Measurements from ENCODE around the gene RAB33B. TPM values are rescaled to one million over a fixed set of nuclear protein-coding genes. Genes with fewer than 3 reads are reported as not detected.

RAB33B gene
- polyA plus RNA-seq, 3 donors: 5.8 to 8.1 (median 6.0) TPM

DNA sequence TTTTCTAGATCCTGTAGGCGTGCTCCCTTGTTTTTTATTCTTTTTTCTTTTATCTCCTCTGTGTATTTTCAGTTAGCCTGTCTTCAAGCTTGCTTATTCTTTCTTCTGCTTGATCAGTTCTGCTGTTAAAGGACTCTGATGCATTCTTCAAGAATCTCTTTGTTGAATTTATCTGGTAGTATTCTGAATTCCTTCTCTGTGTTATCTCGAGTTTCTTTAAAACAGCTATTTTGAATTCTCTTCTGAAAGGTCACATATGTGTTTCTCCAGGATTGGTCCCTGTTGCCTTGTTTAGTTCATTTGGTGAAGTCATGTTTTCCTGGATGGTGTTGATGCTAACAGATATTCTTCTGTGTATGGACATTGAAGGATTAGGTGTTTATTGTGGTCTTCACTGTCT, 15.3 kb downstream of the RAB33B start:
- Histone ChIP-seq H3K4me2 (replicated peaks; ENCODE audit: extremely low read depth, low read length, poor library complexity, severe bottlenecking) (no peak overlapping the region), H3K27ac (ENCODE audit: low read depth in 1 of 2, low read length in 2 of 2) (no peak overlapping the region), H3K4me1 (ENCODE audit: control insufficient read depth in 1 of 2, insufficient read depth in 2 of 2, low read length in 2 of 2) (no peaks in the 10 kb centered on the region), H3K9me3 (replicated peaks in 1 of 2; ENCODE audit: control insufficient read depth in 1 of 2, insufficient read depth in 1 of 2, low read length in 2 of 2) (peaks cover 0 to 9% of the 10 kb centered on the region in 2 donors), H3K27me3 (ENCODE audit: control insufficient read depth in 2 of 2, insufficient read depth in 2 of 2, low read length in 2 of 2) (no peaks in the 10 kb centered on the region), H3K79me2 (ENCODE audit: insufficient read depth, low read length) (peaks cover 83% of the 10 kb centered on the region), H3K36me3 (replicated peaks in 1 of 2; ENCODE audit: control insufficient read depth in 1 of 2, insufficient read depth in 2 of 2, low read length in 2 of 2) (peaks cover 15 to 19% of the 10 kb centered on the region in 2 donors), H3K9ac (ENCODE audit: insufficient read depth, low read length, poor library complexity, severe bottlenecking) (no peak overlapping the region), H4K20me1 (ENCODE audit: insufficient read depth, low read length) (peaks cover 74% of the 10 kb centered on the region), H2AFZ (ENCODE audit: insufficient read depth, low read depth, low read length, poor library complexity, severe bottlenecking) (no peak overlapping the region), H3K4me3 (replicated peaks in 1 of 3; ENCODE audit: low read depth in 2 of 3, low read length in 3 of 3) (no peak overlapping the region)
- TF ChIP-seq, protein P1, sequence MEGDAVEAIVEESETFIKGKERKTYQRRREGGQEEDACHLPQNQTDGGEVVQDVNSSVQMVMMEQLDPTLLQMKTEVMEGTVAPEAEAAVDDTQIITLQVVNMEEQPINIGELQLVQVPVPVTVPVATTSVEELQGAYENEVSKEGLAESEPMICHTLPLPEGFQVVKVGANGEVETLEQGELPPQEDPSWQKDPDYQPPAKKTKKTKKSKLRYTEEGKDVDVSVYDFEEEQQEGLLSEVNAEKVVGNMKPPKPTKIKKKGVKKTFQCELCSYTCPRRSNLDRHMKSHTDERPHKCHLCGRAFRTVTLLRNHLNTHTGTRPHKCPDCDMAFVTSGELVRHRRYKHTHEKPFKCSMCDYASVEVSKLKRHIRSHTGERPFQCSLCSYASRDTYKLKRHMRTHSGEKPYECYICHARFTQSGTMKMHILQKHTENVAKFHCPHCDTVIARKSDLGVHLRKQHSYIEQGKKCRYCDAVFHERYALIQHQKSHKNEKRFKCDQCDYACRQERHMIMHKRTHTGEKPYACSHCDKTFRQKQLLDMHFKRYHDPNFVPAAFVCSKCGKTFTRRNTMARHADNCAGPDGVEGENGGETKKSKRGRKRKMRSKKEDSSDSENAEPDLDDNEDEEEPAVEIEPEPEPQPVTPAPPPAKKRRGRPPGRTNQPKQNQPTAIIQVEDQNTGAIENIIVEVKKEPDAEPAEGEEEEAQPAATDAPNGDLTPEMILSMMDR (IDR thresholded peaks at IDR 0.05): no peak
- Mint-ChIP-seq H3K9me3 (peaks cover 3 to 23% (median 15%) of the 10 kb centered on the region in 7 donors), H3K27ac (no peak overlapping the region), H3K4me3 (no peak overlapping the region), H3K27me3 (ENCODE audit: low read depth in 3 of 3) (no peaks in the 10 kb centered on the region), H3K4me1 (peaks cover 16% of the 10 kb centered on the region), H3K36me3 (peaks cover 23 to 47% of the 10 kb centered on the region in 2 donors)
- no peak for DNase-seq
- intact Hi-C loops (cut with micrococcal nuclease): no loop called here
- WGBS (ENCODE audit: insufficient coverage): no CpG with 5 or more reads among the region's 2 CpGs

DNA sequence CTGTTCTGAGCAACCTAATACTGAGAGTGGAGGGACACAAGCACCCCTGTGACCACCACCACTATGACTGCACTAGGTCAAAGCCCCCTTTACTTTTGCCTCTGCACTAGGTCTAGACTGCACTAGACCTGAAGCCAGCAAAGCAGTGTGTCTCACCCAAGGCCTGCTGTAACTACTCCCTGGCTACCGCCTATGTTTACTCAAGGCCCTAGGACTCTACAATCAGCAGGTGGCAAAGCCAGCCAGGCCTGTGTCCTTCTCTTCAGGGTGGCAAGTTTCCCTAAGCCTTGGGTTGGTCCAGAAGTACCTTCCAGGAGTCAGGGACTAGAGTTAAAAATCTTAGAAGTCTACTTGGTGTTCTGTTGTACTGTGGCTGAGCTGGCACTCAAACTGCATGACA, 15.9 kb downstream of the RAB33B start:
- H3K79me2 ChIP-seq (ENCODE audit: insufficient read depth, low read length): peaks cover 78% of the 10 kb centered on the region
- H3K27me3 Mint-ChIP-seq (ENCODE audit: low read depth in 3 of 3): no peaks in the 10 kb centered on the region
- intact Hi-C loops (cut with micrococcal nuclease): no loop called here
- no peaks in the 10 kb centered on the region for H3K27me3 ChIP-seq (ENCODE audit: control insufficient read depth in 2 of 2, insufficient read depth in 2 of 2, low read length in 2 of 2)
- no peak overlapping the region for H3K4me3 ChIP-seq (replicated peaks in 1 of 3; ENCODE audit: low read depth in 2 of 3, low read length in 3 of 3)
- H3K9me3 Mint-ChIP-seq: peaks cover 3 to 20% (median 15%) of the 10 kb centered on the region in 7 donors
- H3K36me3 ChIP-seq (replicated peaks in 1 of 2; ENCODE audit: control insufficient read depth in 1 of 2, insufficient read depth in 2 of 2, low read length in 2 of 2): peaks cover 19 to 25% of the 10 kb centered on the region in 2 donors
- no peaks in the 10 kb centered on the region for H3K4me1 ChIP-seq (ENCODE audit: control insufficient read depth in 1 of 2, insufficient read depth in 2 of 2, low read length in 2 of 2)
- H3K9me3 ChIP-seq (replicated peaks in 1 of 2; ENCODE audit: control insufficient read depth in 1 of 2, insufficient read depth in 1 of 2, low read length in 2 of 2): peaks cover 0 to 9% of the 10 kb centered on the region in 2 donors
- H4K20me1 ChIP-seq (ENCODE audit: insufficient read depth, low read length): peaks cover 74% of the 10 kb centered on the region
- H3K27ac Mint-ChIP-seq: peak overlapping the region in 3 of 7 donors; percentile 43 to 77 (median 58)
- H2AFZ ChIP-seq (ENCODE audit: insufficient read depth, low read depth, low read length, poor library complexity, severe bottlenecking): no peak overlapping the region
- H3K9ac ChIP-seq (ENCODE audit: insufficient read depth, low read length, poor library complexity, severe bottlenecking): no peak overlapping the region
- no peak for DNase-seq
- H3K4me3 Mint-ChIP-seq: no peak overlapping the region
- no peak overlapping the region for H3K4me2 ChIP-seq (replicated peaks; ENCODE audit: extremely low read depth, low read length, poor library complexity, severe bottlenecking)
- TF ChIP-seq, protein P1 (IDR thresholded peaks at IDR 0.05): no peak
- H3K4me1 Mint-ChIP-seq: peaks cover 16% of the 10 kb centered on the region
- WGBS (ENCODE audit: insufficient coverage): 100% methylated on average over 1 of the region's 1 CpG
- H3K27ac ChIP-seq (ENCODE audit: low read depth in 1 of 2, low read length in 2 of 2): peak overlapping the region in 1 of 2 donors; percentile 42
- H3K36me3 Mint-ChIP-seq: peaks cover 25 to 47% of the 10 kb centered on the region in 2 donors

Data from CD14-positive monocyte (primary cell).